CD4-positive, alpha-beta T cell (primary cell): ENCODE results near the gene RRP1. TPM values are rescaled to one million over a fixed set of nuclear protein-coding genes. Genes with fewer than 3 reads are reported as not detected.
A peak's percentile ranks its signal among the peaks of the same experiment; 100 is the strongest.

Source experiments
- ATAC-seq: fragments of 200-7000 bp; cut with Tn5 transposase; one replicate; pipeline ENCODE4 v1.10.0; 2022; ENCODE audit warnings: mild to moderate bottlenecking; ENCODE audit not compliant: poor library complexity
- CTCF ChIA-PET: fragments of 350-600 bp; sonication (Branson Sonifier 250); formaldehyde crosslinking; loops from one replicate; lab custom pipeline; 2021; ENCODE audit warnings: antibody characterized with exemption, inconsistent platforms; lab: Charles Lee
- POLR2A ChIA-PET: fragments of 350-600 bp; sonication (Branson Sonifier 250); formaldehyde crosslinking; loops from one replicate; lab custom pipeline; 2021; ENCODE audit warnings: antibody characterized with exemption, inconsistent platforms; lab: Charles Lee
- DNase-seq, 14 experiments: peaks; one replicate each; pipeline ENCODE4 v3.0.0-alpha.2; 2013 to 2020; ENCODE audit warnings: mixed read lengths in 2 of 14
- H3K27ac ChIP-seq, 2 donors: one replicate each; pipeline versions ENCODE4 v1.5.1 to v1.7.0; 2013; ENCODE audit warnings: low read length in 2 of 2, low read depth in 1 of 2, mild to moderate bottlenecking in 1 of 2
- H3K27me3 ChIP-seq, 2 experiments: 1 replicate in 1 of 2; 2 replicates in 1 of 2; pipeline versions ENCODE4 v1.6.1 to v1.7.0; 2013; ENCODE audit warnings: low read length in 2 of 2, control low read depth in 1 of 2, mild to moderate bottlenecking in 1 of 2, moderate library complexity in 1 of 2; ENCODE audit not compliant: insufficient read depth in 2 of 2, control insufficient read depth in 1 of 2
- H3K36me3 ChIP-seq: one replicate; pipeline ENCODE4 v1.6.1; 2013; ENCODE audit warnings: low read length, control low read depth; ENCODE audit not compliant: insufficient read depth
- H3K4me1 ChIP-seq: one replicate; pipeline ENCODE4 v1.6.1; 2013; ENCODE audit warnings: low read length, control low read depth; ENCODE audit not compliant: insufficient read depth
- H3K4me3 ChIP-seq: one replicate; pipeline ENCODE4 v1.5.1; 2013; ENCODE audit warnings: mild to moderate bottlenecking, low read length, moderate library complexity
- H3K9me3 ChIP-seq, 2 experiments: 1 replicate in 1 of 2; 2 replicates in 1 of 2; pipeline versions ENCODE4 v1.6.1 to v1.7.0; 2013; ENCODE audit warnings: low read length in 2 of 2, mild to moderate bottlenecking in 2 of 2, control low read depth in 1 of 2, moderate library complexity in 1 of 2; ENCODE audit not compliant: control insufficient read depth in 1 of 2, insufficient read depth in 1 of 2
- H3K27ac Mint-ChIP-seq: one replicate; pipeline ENCODE4 v1.8.0; 2020; ENCODE audit warnings: mixed read lengths
- H3K27me3 Mint-ChIP-seq: one replicate; pipeline ENCODE4 v1.8.0; 2021; ENCODE audit warnings: mixed read lengths
- H3K36me3 Mint-ChIP-seq: one replicate; pipeline ENCODE4 v1.8.0; 2021; ENCODE audit warnings: low read depth, mixed read lengths
- H3K4me1 Mint-ChIP-seq: one replicate; pipeline ENCODE4 v1.8.0; 2021; ENCODE audit warnings: low read depth, mixed read lengths
- H3K4me3 Mint-ChIP-seq: one replicate; pipeline ENCODE4 v1.8.0; 2020; ENCODE audit warnings: mild to moderate bottlenecking, mixed read lengths
- H3K9me3 Mint-ChIP-seq: one replicate; pipeline ENCODE4 v1.8.0; 2020; ENCODE audit warnings: mixed read lengths
- intact Hi-C, 2 experiments: fragments of 100-400 bp; cut with DNase I in 1 of 2; cut with micrococcal nuclease in 1 of 2; formaldehyde crosslinking; loops; one replicate each; pipeline versions ENCODE4 v1.15.1 to v1.9.0; 2023 to 2025; cut with DNase I, micrococcal nuclease
- total RNA-seq, 174 experiments: library from RNA in 2 of 174; stranded (reverse) in 2 of 174; gene quantifications; one replicate each; pipeline ENCODE4 v1.2.3 and lab custom pipeline; 2021 to 2026
- TF ChIP-seq, protein P1 (sequence below): fragments of 200-600 bp; IDR thresholded peaks from one replicate; pipeline ENCODE4 v1.8.0; 2022; ENCODE audit warnings: antibody characterized with exemption, mild to moderate bottlenecking

The RRP1 gene
- total RNA-seq, 2 experiments from 2014 or later = 27.7 to 29.0 TPM

DNA sequence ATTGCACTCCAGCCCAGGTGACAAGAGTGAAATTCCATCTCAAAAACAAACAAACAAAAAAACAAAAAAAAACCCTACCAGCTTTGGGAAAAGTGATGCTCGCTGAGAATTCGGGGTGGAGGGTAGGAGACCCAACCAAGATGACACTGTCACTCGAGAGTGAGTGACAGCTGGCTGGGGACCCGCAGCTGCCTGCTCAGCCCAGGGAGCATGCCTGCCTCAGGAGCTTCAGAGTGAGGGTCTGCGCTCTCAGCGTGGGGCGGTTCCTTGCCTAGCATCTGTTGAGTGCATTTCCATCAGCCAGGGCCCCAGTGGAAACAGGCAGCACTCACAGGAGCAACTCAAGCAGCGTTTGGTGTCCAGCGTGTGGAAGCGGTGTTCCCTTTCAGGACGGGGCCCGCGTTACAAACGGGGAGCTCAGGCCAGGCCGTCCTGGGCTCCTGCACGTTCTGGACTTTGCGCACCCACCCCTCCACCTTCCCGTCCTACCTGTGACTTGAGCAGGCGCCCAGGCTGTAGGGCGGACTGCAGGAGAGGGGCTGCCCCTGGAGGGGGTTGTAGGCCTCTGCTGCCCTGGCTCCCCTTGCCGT lies 19.2 kb upstream of the RRP1 start:
- Histone ChIP-seq H3K27me3 (no peaks in the 10 kb centered on the region), H3K4me3 (no peak overlapping the region), H3K27ac (no peak overlapping the region), H3K9me3 (no peaks in the 10 kb centered on the region), H3K4me1 (peaks cover 16% of the 10 kb centered on the region), H3K36me3 (peaks cover 23% of the 10 kb centered on the region)
- intact Hi-C loops = no loop called here
- TF ChIP-seq, protein P1, sequence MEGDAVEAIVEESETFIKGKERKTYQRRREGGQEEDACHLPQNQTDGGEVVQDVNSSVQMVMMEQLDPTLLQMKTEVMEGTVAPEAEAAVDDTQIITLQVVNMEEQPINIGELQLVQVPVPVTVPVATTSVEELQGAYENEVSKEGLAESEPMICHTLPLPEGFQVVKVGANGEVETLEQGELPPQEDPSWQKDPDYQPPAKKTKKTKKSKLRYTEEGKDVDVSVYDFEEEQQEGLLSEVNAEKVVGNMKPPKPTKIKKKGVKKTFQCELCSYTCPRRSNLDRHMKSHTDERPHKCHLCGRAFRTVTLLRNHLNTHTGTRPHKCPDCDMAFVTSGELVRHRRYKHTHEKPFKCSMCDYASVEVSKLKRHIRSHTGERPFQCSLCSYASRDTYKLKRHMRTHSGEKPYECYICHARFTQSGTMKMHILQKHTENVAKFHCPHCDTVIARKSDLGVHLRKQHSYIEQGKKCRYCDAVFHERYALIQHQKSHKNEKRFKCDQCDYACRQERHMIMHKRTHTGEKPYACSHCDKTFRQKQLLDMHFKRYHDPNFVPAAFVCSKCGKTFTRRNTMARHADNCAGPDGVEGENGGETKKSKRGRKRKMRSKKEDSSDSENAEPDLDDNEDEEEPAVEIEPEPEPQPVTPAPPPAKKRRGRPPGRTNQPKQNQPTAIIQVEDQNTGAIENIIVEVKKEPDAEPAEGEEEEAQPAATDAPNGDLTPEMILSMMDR = no peak
- Mint-ChIP-seq H3K4me3 (no peak overlapping the region), H3K36me3 (peaks cover 27% of the 10 kb centered on the region), H3K27ac (no peak overlapping the region), H3K4me1 (peaks cover 18% of the 10 kb centered on the region), H3K27me3 (no peaks in the 10 kb centered on the region), H3K9me3 (no peaks in the 10 kb centered on the region)
- ATAC-seq (no peak), DNase-seq (no peak)
- CTCF ChIA-PET = no interaction called here
- POLR2A ChIA-PET = no interaction called here

DNA sequence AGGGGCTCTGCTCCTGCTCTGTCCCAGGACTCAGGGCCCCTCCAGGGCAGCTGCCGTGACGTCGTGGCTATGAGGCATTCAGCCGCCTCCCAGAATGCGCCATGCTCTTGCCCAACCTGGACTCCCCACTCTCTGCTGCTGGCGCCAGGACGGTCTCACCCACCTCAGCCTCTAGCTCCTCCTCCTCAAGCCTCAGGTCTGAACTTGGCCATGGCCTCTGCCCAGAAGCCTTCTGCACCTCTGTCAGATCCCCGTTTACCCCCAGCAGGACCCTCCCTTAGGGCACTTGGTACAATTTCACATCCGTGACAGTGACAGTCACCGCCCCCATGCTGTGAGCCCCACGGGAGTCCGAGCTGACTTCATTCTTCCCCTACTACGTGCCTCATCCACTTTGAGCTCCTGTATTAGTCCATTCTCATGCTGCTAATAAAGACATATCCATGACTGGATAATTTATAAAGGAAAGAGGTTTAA lies 18.1 kb upstream of the RRP1 start:
- intact Hi-C loops = no loop called here
- no peak overlapping the region for H3K4me3 ChIP-seq
- H3K27me3 ChIP-seq = no peaks in the 10 kb centered on the region
- H3K9me3 ChIP-seq = no peaks in the 10 kb centered on the region
- Mint-ChIP-seq H3K27ac (no peak overlapping the region), H3K4me1 (peaks cover 24% of the 10 kb centered on the region), H3K4me3 (no peak overlapping the region), H3K36me3 (peaks cover 27% of the 10 kb centered on the region), H3K9me3 (no peaks in the 10 kb centered on the region), H3K27me3 (no peaks in the 10 kb centered on the region)
- CTCF ChIA-PET = no interaction called here
- H3K27ac ChIP-seq = no peak overlapping the region
- peaks cover 22% of the 10 kb centered on the region for H3K4me1 ChIP-seq
- POLR2A ChIA-PET = no interaction called here
- peaks cover 23% of the 10 kb centered on the region for H3K36me3 ChIP-seq
- DNase-seq (no peak), ATAC-seq (no peak)
- TF ChIP-seq, protein P1 = no peak

DNA sequence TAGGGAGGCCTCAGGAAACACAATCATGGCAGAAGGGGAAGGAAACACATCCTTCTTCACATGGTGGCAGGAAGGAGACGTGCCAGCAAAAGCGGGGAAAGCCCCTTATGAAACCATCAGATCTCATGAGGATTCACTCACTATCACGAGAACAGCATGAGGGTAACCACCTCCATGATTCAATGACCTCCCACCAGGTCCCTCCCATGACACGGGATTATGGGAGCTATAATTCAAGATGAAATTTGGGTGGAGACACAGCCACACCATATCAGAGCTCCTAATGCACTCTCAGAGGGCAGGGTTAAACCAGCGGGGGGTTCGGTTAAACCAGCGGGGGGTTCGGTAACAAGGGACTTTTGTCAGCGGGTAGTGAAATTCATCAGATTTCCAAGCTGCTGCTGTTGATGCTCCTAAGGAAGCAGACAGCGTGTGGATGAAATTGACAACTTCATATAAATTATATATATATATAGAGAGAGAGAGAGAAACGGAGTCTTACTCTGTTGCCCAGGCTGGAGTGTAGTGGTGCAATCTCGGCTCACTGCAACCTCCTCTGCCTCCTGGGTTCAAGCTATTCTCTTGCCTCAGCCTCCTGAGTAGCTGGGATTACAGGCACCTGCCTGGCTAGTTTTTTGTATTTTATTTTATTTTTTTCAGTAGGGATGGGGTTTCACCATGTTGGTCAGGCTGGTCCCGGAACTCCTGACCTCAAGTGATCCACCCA lies 17.5 kb upstream of the RRP1 start:
- peaks cover 23% of the 10 kb centered on the region for H3K36me3 ChIP-seq
- Mint-ChIP-seq H3K4me1 (peaks cover 24% of the 10 kb centered on the region), H3K36me3 (peaks cover 27% of the 10 kb centered on the region), H3K4me3 (no peak overlapping the region), H3K27me3 (no peaks in the 10 kb centered on the region), H3K27ac (no peak overlapping the region), H3K9me3 (no peaks in the 10 kb centered on the region)
- TF ChIP-seq, protein P1 = no peak
- CTCF ChIA-PET = interaction anchor here (1.7 kb wide), 1 partner anchor 17 kb away, joined by 7 read pairs; the partner anchor contains the start of gene RRP1
- peaks cover 22% of the 10 kb centered on the region for H3K4me1 ChIP-seq
- H3K4me3 ChIP-seq = no peak overlapping the region
- DNase-seq (peak in 2 of 14 experiments; percentile 48 to 66), ATAC-seq (no peak)
- intact Hi-C loops = no loop called here
- no peaks in the 10 kb centered on the region for H3K9me3 ChIP-seq
- H3K27ac ChIP-seq = no peak overlapping the region
- POLR2A ChIA-PET = no interaction called here
- H3K27me3 ChIP-seq = no peaks in the 10 kb centered on the region
